Duodenal mucosa (tissue), 2 donors: ENCODE data around the gene NTF3.

Experiments used
- H3K27ac ChIP-seq: one replicate; pipeline ENCODE4 v1.7.0; 2013; ENCODE audit warnings: low read depth, low read length
- H3K27me3 ChIP-seq, 2 donors: one replicate each; pipeline ENCODE4 v1.7.0; 2013; ENCODE audit warnings: low read length in 2 of 2, control low read depth in 1 of 2; ENCODE audit not compliant: insufficient read depth in 2 of 2, control insufficient read depth in 1 of 2
- H3K36me3 ChIP-seq, 2 donors: one replicate each; pipeline ENCODE4 v1.7.0; 2013; ENCODE audit warnings: low read length in 2 of 2, control low read depth in 1 of 2; ENCODE audit not compliant: insufficient read depth in 2 of 2, control insufficient read depth in 1 of 2
- H3K4me1 ChIP-seq, 2 donors: one replicate each; pipeline ENCODE4 v1.7.0; 2013; ENCODE audit warnings: low read length in 2 of 2, control low read depth in 1 of 2; ENCODE audit not compliant: insufficient read depth in 2 of 2, control insufficient read depth in 1 of 2
- H3K4me3 ChIP-seq, 2 donors: one replicate each; pipeline ENCODE4 v1.7.0; 2013; ENCODE audit warnings: low read length in 2 of 2, low read depth in 1 of 2
- H3K9ac ChIP-seq, 2 donors: one replicate each; pipeline ENCODE4 v1.7.0; 2013; ENCODE audit warnings: low read length in 2 of 2, low read depth in 1 of 2
- H3K9me3 ChIP-seq, 2 donors: one replicate each; pipeline ENCODE4 v1.7.0; 2013; ENCODE audit warnings: low read length in 2 of 2, control low read depth in 1 of 2; ENCODE audit not compliant: control insufficient read depth in 1 of 2

The NTF3 gene

GRCh38 chr12:5484426-5484825 is 52.5 kb downstream of the NTF3 start:
- no peaks in the 10 kb centered on the region for H3K4me1 ChIP-seq
- no peaks in the 10 kb centered on the region for H3K9me3 ChIP-seq
- no peak overlapping the region for H3K4me3 ChIP-seq
- no peaks in the 10 kb centered on the region for H3K36me3 ChIP-seq
- H3K27me3 ChIP-seq = peaks cover 0 to 3% of the 10 kb centered on the region in 2 donors
- H3K27ac ChIP-seq = no peak overlapping the region
- H3K9ac ChIP-seq = no peak overlapping the region

DNA sequence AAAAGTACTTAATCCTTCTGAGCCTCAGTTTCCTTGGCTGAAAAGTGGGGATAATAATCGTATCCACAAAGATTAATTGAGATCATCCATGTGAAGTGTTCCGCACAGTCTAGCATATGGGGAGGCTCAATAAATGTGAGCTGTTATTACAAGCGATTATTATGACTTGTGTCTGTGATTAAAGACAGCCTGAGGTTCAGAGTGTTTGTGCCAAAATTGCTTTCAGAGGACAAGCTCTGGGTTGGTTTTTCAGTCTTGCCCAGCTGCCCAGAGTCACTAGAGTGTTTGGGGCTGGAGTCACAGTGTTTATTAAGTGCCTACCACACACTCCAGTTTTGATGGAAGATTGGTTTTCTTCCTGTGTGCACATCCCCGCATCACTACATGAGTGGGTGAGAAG is 53.5 kb downstream of the NTF3 start:
- peaks cover 0 to 3% of the 10 kb centered on the region in 2 donors for H3K27me3 ChIP-seq
- no peaks in the 10 kb centered on the region for H3K9me3 ChIP-seq
- H3K4me1 ChIP-seq = peaks cover 0 to 3% of the 10 kb centered on the region in 2 donors
- no peak overlapping the region for H3K4me3 ChIP-seq
- H3K27ac ChIP-seq = no peak overlapping the region
- no peak overlapping the region for H3K9ac ChIP-seq
- H3K36me3 ChIP-seq = no peaks in the 10 kb centered on the region

GRCh38 chr12:5487076-5487475 is 55.2 kb downstream of the NTF3 start:
- H3K27ac ChIP-seq = no peak overlapping the region

DNA sequence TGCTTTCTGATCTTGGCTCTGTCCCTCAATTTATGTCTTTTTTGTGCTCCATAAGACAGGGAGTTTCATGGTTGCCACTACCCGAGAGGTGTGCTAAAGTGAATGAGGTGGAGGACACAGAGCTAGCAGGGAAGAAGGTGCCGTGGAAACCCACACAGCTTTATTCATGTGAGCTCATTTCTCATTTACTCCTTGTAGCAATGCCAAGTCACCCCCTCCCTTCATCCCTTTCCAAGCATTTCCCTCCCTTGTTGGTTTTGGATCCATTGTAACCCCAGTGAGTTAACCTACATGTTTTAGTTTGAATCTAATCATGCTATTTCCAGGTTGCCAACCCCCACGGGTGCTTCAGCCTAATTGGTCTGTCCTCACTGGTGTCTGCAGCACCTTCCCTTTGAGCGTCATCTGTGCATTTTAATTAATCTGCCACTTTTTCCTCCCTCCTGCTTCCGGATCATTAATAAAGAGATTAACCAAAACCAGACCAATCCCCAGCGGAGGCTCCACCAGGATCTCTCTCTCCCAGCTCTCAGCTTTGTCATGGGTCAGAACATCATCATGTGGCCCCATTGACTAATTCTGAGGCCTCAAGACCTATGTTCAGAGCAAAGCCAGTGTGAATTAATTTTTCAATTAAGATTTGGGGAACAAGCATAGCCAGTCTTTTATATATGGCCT is 56.2 kb downstream of the NTF3 start:
- Histone ChIP-seq H3K27me3 (no peaks in the 10 kb centered on the region), H3K9me3 (no peaks in the 10 kb centered on the region), H3K27ac (no peak overlapping the region), H3K36me3 (no peaks in the 10 kb centered on the region), H3K4me3 (no peak overlapping the region), H3K9ac (no peak overlapping the region), H3K4me1 (peaks cover 0 to 15% of the 10 kb centered on the region in 2 donors)

More at GRCh38 chr12:5487076-5487475, 55.2 kb downstream of the NTF3 start:
- Histone ChIP-seq H3K9ac (no peak overlapping the region), H3K4me1 (peaks cover 0 to 5% of the 10 kb centered on the region in 2 donors), H3K4me3 (no peak overlapping the region), H3K9me3 (no peaks in the 10 kb centered on the region), H3K27me3 (no peaks in the 10 kb centered on the region), H3K36me3 (no peaks in the 10 kb centered on the region)

- H3K4me3 ChIP-seq = no peak overlapping the region
- H3K4me1 ChIP-seq = peaks cover 0 to 18% of the 10 kb centered on the region in 2 donors
- no peaks in the 10 kb centered on the region for H3K9me3 ChIP-seq
- H3K27ac ChIP-seq = no peak overlapping the region
- no peak overlapping the region for H3K9ac ChIP-seq
- no peaks in the 10 kb centered on the region for H3K36me3 ChIP-seq
- H3K27me3 ChIP-seq = no peaks in the 10 kb centered on the region
These were observed 56.7 kb downstream of the NTF3 start for GRCh38 chr12:5488626-5488955.

- Histone ChIP-seq H3K9ac (no peak overlapping the region), H3K9me3 (no peaks in the 10 kb centered on the region), H3K4me3 (no peak overlapping the region), H3K4me1 (peaks cover 0 to 18% of the 10 kb centered on the region in 2 donors), H3K27me3 (no peaks in the 10 kb centered on the region), H3K27ac (no peak overlapping the region), H3K36me3 (no peaks in the 10 kb centered on the region)
These were observed 57.1 kb downstream of the NTF3 start for GRCh38 chr12:5489017-5489416.

GRCh38 chr12:5489760-5490406 is 58.0 kb downstream of the NTF3 start:
- Histone ChIP-seq H3K9ac (no peak overlapping the region), H3K4me1 (peaks cover 0 to 18% of the 10 kb centered on the region in 2 donors), H3K27me3 (no peaks in the 10 kb centered on the region), H3K27ac (no peak overlapping the region), H3K9me3 (no peaks in the 10 kb centered on the region), H3K36me3 (no peaks in the 10 kb centered on the region), H3K4me3 (no peak overlapping the region)

DNA sequence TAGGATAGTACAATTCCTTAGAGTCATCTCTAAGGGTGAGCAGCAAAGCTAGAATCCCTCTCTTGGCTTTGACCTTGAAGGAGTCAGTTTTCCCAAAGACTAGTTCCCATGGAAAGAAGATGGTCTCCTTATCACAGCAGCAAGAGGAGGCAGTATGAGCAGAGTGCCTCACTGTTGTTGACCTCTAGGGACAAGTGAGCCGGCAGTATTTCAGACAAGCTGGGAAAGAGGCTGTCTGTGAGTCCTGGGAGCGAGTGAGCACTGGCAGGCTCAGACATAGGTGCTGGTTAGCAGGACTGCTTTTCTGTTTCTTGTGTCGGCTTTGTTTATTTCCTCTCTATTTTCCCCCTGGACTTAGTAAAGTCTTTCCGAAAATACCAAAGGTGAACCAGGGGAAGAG is 60.7 kb downstream of the NTF3 start:
- Histone ChIP-seq H3K36me3 (no peaks in the 10 kb centered on the region), H3K9ac (no peak overlapping the region), H3K4me3 (no peak overlapping the region), H3K27me3 (no peaks in the 10 kb centered on the region), H3K9me3 (no peaks in the 10 kb centered on the region), H3K27ac (no peak overlapping the region), H3K4me1 (peaks cover 20 to 44% of the 10 kb centered on the region in 2 donors)

DNA sequence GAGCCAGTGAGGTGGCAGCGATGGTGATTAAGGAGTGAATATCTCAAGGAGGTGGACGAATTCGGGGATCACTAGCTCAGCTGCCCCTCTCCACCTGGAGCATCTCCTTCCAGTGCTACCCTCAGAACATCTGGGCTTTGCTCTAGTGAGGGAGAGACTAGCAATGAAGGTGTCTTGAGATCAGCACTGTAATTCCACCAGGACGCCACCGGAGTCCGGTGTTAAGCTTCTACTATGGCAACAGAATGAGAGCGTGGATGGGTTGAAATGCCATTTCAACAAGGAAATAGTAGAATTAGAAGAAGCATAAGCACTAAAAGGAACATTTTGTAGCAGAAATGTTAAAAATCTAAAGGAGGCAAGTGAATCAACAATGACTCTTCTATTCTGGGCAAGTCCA is 61.1 kb downstream of the NTF3 start:
- peaks cover 22 to 46% of the 10 kb centered on the region in 2 donors for H3K4me1 ChIP-seq
- no peak overlapping the region for H3K9ac ChIP-seq
- no peaks in the 10 kb centered on the region for H3K9me3 ChIP-seq
- no peaks in the 10 kb centered on the region for H3K27me3 ChIP-seq
- no peaks in the 10 kb centered on the region for H3K36me3 ChIP-seq
- H3K27ac ChIP-seq = no peak overlapping the region
- H3K4me3 ChIP-seq = no peak overlapping the region

DNA sequence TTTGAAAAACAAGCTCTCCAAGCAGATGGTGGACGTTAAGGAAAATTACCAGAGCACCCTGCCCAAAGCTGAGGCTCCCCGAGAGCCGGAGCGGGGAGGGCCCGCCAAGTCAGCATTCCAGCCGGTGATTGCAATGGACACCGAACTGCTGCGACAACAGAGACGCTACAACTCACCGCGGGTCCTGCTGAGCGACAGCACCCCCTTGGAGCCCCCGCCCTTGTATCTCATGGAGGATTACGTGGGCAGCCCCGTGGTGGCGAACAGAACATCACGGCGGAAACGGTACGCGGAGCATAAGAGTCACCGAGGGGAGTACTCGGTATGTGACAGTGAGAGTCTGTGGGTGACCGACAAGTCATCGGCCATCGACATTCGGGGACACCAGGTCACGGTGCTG is 62.4 kb downstream of the NTF3 start:
- Histone ChIP-seq H3K4me3 (no peak overlapping the region), H3K36me3 (no peaks in the 10 kb centered on the region), H3K27me3 (no peaks in the 10 kb centered on the region), H3K4me1 (peaks cover 35 to 60% of the 10 kb centered on the region in 2 donors), H3K9me3 (no peaks in the 10 kb centered on the region), H3K27ac (no peak overlapping the region), H3K9ac (no peak overlapping the region)
